IMR-90 (cell line): ENCODE data around the gene SPP1. TPM values are rescaled to one million over a fixed set of nuclear protein-coding genes. Genes with fewer than 3 reads are reported as not detected.

ENCODE experiments used
- ATAC-seq: fragments of 200-7000 bp; cut with Tn5 transposase; 2 replicates; pipeline ENCODE4 v1.9.1; 2020; ENCODE audit warnings: low read depth, mild to moderate bottlenecking, moderate library complexity
- BruUV-seq: library from RNA; stranded (reverse); fragments of 400-500 nt; replicated peaks from 2 replicates; lab custom pipeline; 2021; lab: Mats Ljungman, UMichigan
- CTCF ChIA-PET: fragments of 300-600 bp; formaldehyde crosslinking; extraction: SDS; loops from one replicate; lab custom pipeline; 2021; ENCODE audit warnings: antibody characterized with exemption; lab: Yijun Ruan, JAX
- POLR2A ChIA-PET: fragments of 300-600 bp; sonication (Branson Sonifier 250); formaldehyde crosslinking; loops from one replicate; lab custom pipeline; 2022; ENCODE audit warnings: antibody characterized with exemption; ENCODE audit not compliant: unreplicated experiment; lab: Charles Lee
- DNase-seq: peaks from one replicate; pipeline ENCODE4 v3.0.0; 2013
- H2AFZ ChIP-seq: replicated peaks from 2 replicates; pipeline ENCODE3; 2013; ENCODE audit warnings: low read length, mild to moderate bottlenecking; ENCODE audit not compliant: poor library complexity
- H2AK5ac ChIP-seq: 2 replicates; pipeline ENCODE4 v1.6.1; 2013; ENCODE audit warnings: low read depth, low read length, inconsistent platforms
- H2AK9ac ChIP-seq: replicated peaks from 2 replicates; pipeline ENCODE3; 2013; ENCODE audit warnings: mild to moderate bottlenecking, low read depth, low read length, moderate library complexity; ENCODE audit not compliant: poor library complexity
- H2BK120ac ChIP-seq: 2 replicates; pipeline ENCODE4 v1.6.1; 2013; ENCODE audit warnings: low read depth, low read length, inconsistent platforms
- H2BK15ac ChIP-seq: 3 replicates; pipeline ENCODE4 v1.6.1; 2013; ENCODE audit warnings: low read depth, low read length, inconsistent platforms
- H2BK20ac ChIP-seq: 2 replicates; pipeline ENCODE4 v1.6.1; 2013; ENCODE audit warnings: low read depth, mild to moderate bottlenecking, inconsistent platforms, low read length, moderate library complexity
- H2BK5ac ChIP-seq: 2 replicates; pipeline ENCODE4 v1.6.1; 2013; ENCODE audit warnings: mild to moderate bottlenecking, low read depth, low read length, inconsistent platforms; ENCODE audit not compliant: poor library complexity, severe bottlenecking
- H3K14ac ChIP-seq: replicated peaks from 2 replicates; pipeline ENCODE4 v1.6.1; 2013; ENCODE audit warnings: low read depth, low read length, inconsistent platforms
- H3K18ac ChIP-seq: 2 replicates; pipeline ENCODE4 v1.6.1; 2013; ENCODE audit warnings: low read depth, low read length, control low read depth
- H3K23ac ChIP-seq: 2 replicates; pipeline ENCODE4 v1.6.1; 2013; ENCODE audit warnings: low read depth, low read length, inconsistent platforms
- H3K27ac ChIP-seq: 2 replicates; pipeline ENCODE4 v1.5.1; 2013; ENCODE audit warnings: mild to moderate bottlenecking, control low read depth, low read length; ENCODE audit not compliant: insufficient read depth
- H3K27me3 ChIP-seq: 2 replicates; pipeline ENCODE4 v1.6.1; 2013; ENCODE audit warnings: low read length; ENCODE audit not compliant: control insufficient read depth, insufficient read depth
- H3K36me3 ChIP-seq: 2 replicates; pipeline ENCODE4 v1.6.1; 2013; ENCODE audit warnings: low read length, mixed read lengths; ENCODE audit not compliant: control insufficient read depth, insufficient read depth
- H3K4ac ChIP-seq: 2 replicates; pipeline ENCODE4 v1.6.1; 2013; ENCODE audit warnings: low read depth, low read length, inconsistent platforms
- H3K4me1 ChIP-seq: 2 replicates; pipeline ENCODE4 v1.6.1; 2013; ENCODE audit warnings: low read length, mixed read lengths; ENCODE audit not compliant: control insufficient read depth, insufficient read depth
- H3K4me2 ChIP-seq: 2 replicates; pipeline ENCODE4 v1.6.1; 2013; ENCODE audit warnings: low read depth, mild to moderate bottlenecking, control low read depth, low read length, moderate library complexity
- H3K4me3 ChIP-seq: 2 replicates; pipeline ENCODE4 v1.5.1; 2013; ENCODE audit warnings: low read depth, mild to moderate bottlenecking, control low read depth, low read length, moderate library complexity; ENCODE audit not compliant: insufficient read depth
- H3K56ac ChIP-seq: 2 replicates; pipeline ENCODE4 v1.6.1; 2013; ENCODE audit warnings: low read length, inconsistent platforms; ENCODE audit not compliant: insufficient read depth; ENCODE audit errors: extremely low read depth
- H3K79me1 ChIP-seq, 2 experiments: 2 replicates each; pipeline ENCODE4 v1.6.1; 2013; ENCODE audit warnings: low read length in 2 of 2, inconsistent platforms in 1 of 2, low read depth in 1 of 2
- H3K9ac ChIP-seq: 2 replicates; pipeline ENCODE4 v1.6.1; 2013; ENCODE audit warnings: low read depth, low read length, control low read depth
- H3K9me1 ChIP-seq: 2 replicates; pipeline ENCODE4 v1.6.1; 2013; ENCODE audit warnings: low read length, inconsistent platforms; ENCODE audit not compliant: insufficient read depth
- H3K9me3 ChIP-seq: 2 replicates; pipeline ENCODE4 v1.6.1; 2013; ENCODE audit warnings: low read length; ENCODE audit not compliant: control insufficient read depth, insufficient read depth
- H4K20me1 ChIP-seq: 2 replicates; pipeline ENCODE4 v1.6.1; 2013; ENCODE audit warnings: low read length, inconsistent platforms; ENCODE audit not compliant: insufficient read depth
- H4K5ac ChIP-seq: 2 replicates; pipeline ENCODE4 v1.6.1; 2013; ENCODE audit warnings: mild to moderate bottlenecking, low read depth, low read length, control low read depth
- H4K8ac ChIP-seq, 2 experiments: 2 replicates each; pipeline ENCODE4 v1.6.1; 2013; ENCODE audit warnings: low read depth in 2 of 2, low read length in 2 of 2, control low read depth in 1 of 2, inconsistent platforms in 1 of 2
- H4K91ac ChIP-seq: 2 replicates; pipeline ENCODE4 v1.6.1; 2013; ENCODE audit warnings: low read depth, low read length, inconsistent platforms; ENCODE audit not compliant: insufficient read depth
- BHLHE40 ChIP-seq: fragments of 150-350 bp; IDR thresholded peaks from 2 replicates; pipeline ENCODE4 v1.6.1; 2016; ENCODE audit warnings: mild to moderate bottlenecking, low read depth, low read length
- CEBPB ChIP-seq: IDR thresholded peaks from 2 replicates; pipeline ENCODE4 v1.6.1; 2012; ENCODE audit warnings: low read depth, low read length, improper control_type of control experiment
- CHD1 ChIP-seq: IDR thresholded peaks from 2 replicates; pipeline ENCODE4 v1.6.1; 2012; ENCODE audit warnings: low read depth, low read length, improper control_type of control experiment
- CTCF ChIP-seq: conservative IDR thresholded peaks from 2 replicates; pipeline ENCODE4 v1.5.1; 2012; ENCODE audit warnings: mild to moderate bottlenecking, low read depth, low read length, improper control_type of control experiment
- FOS ChIP-seq: fragments of 150-350 bp; IDR thresholded peaks from 2 replicates; pipeline ENCODE4 v1.6.1; 2016; ENCODE audit warnings: low read depth, low read length
- MAFK ChIP-seq: IDR thresholded peaks from 2 replicates; pipeline ENCODE4 v1.6.1; 2012; ENCODE audit warnings: low read depth, low read length, improper control_type of control experiment
- MAZ ChIP-seq: IDR thresholded peaks from 2 replicates; pipeline ENCODE4 v1.6.1; 2012; ENCODE audit warnings: low read depth, mild to moderate bottlenecking, low read length, improper control_type of control experiment, moderate library complexity, borderline replicate concordance
- MXI1 ChIP-seq: IDR thresholded peaks from 2 replicates; pipeline ENCODE4 v1.6.1; 2012; ENCODE audit warnings: low read depth, mild to moderate bottlenecking, low read length, moderate library complexity, borderline replicate concordance
- NFE2L2 ChIP-seq: fragments of 150-350 bp; IDR thresholded peaks from 2 replicates; pipeline ENCODE4 v1.6.1; 2016; ENCODE audit warnings: low read depth, mild to moderate bottlenecking, low read length
- RAD21 ChIP-seq: IDR thresholded peaks from 2 replicates; pipeline ENCODE4 v1.6.1; 2012; ENCODE audit warnings: low read length, improper control_type of control experiment
- RCOR1 ChIP-seq: IDR thresholded peaks from 2 replicates; pipeline ENCODE4 v1.6.1; 2012; ENCODE audit warnings: mild to moderate bottlenecking, low read length, improper control_type of control experiment; ENCODE audit not compliant: insufficient replicate concordance
- SMC3 ChIP-seq: fragments of 150-350 bp; IDR thresholded peaks from 2 replicates; pipeline ENCODE4 v1.6.1; 2016; ENCODE audit warnings: low read depth, mild to moderate bottlenecking, antibody characterized with exemption, low read length, moderate library complexity
- WGBS, 2 experiments: methylation state at CpG; one replicate each; pipeline versions ENCODE4 v1.1.5 to v1.1.7; 2013; ENCODE audit warnings: missing lambda C conversion rate in 2 of 2; ENCODE audit not compliant: insufficient read length in 1 of 2; ENCODE audit errors: extremely low coverage in 2 of 2; 5-methylcytosine and 5-hydroxymethylcytosine counted together
- dilution Hi-C: fragments of 300-500 bp; cut with HindIII; formaldehyde crosslinking; loops from one replicate; pipeline ENCODE4 v1.14.3; 2018; ENCODE audit warnings: low sequenced_read_pairs; ENCODE audit not compliant: unreplicated experiment
- in situ Hi-C: fragments of 300-500 bp; cut with MboI; formaldehyde crosslinking; loops from 3 replicates; pipeline ENCODE4 v1.14.3; 2019; ENCODE audit warnings: low sequenced_read_pairs, inconsistent platforms, mixed read lengths
- intact Hi-C: fragments of 100-400 bp; cut with micrococcal nuclease; formaldehyde crosslinking; loops from 2 replicates; pipeline ENCODE4 v1.10.0; 2022
- polyA plus RNA-seq, 3 experiments: library from polyadenylated mRNA; depleted of rRNA; stranded (reverse); fragments of >200 nt; gene quantifications; 2 replicates each; pipeline ENCODE4 v1.2.3, GENCODE V29; 2012; ENCODE audit warnings: low replicate concordance in 1 of 3
- total RNA-seq: library from RNA; depleted of rRNA; stranded (reverse); fragments of >200 nt; gene quantifications from 2 replicates; pipeline ENCODE4 v1.2.3, GENCODE V29; 2012
- TF ChIP-seq, protein P1 (sequence below): fragments of 150-350 bp; IDR thresholded peaks from 2 replicates; pipeline ENCODE4 v1.6.1; 2017; ENCODE audit warnings: mild to moderate bottlenecking, antibody characterized with exemption, low read length, low read depth

SPP1 gene
- total and polyA plus RNA-seq, 2 of the 4 experiments (the other 2 are of a cell fraction), result 0.18 to 0.50 TPM

- H3K27me3 ChIP-seq, result no peaks in the 10 kb centered on the region; the same call in 1 of the 2 replicates
- H2BK5ac ChIP-seq, result no peak overlapping the region
- H3K27ac ChIP-seq, result no peak overlapping the region
- H3K14ac ChIP-seq, result no peak overlapping the region
- TF ChIP-seq FOS (no peak), RCOR1 (no peak), BHLHE40 (no peak), RAD21 (no peak), SMC3 (no peak), MAZ (no peak), NFE2L2 (no peak), MXI1 (no peak), CEBPB (no peak), CHD1 (no peak), CTCF (no peak), MAFK (no peak)
- TF ChIP-seq, protein P1, sequence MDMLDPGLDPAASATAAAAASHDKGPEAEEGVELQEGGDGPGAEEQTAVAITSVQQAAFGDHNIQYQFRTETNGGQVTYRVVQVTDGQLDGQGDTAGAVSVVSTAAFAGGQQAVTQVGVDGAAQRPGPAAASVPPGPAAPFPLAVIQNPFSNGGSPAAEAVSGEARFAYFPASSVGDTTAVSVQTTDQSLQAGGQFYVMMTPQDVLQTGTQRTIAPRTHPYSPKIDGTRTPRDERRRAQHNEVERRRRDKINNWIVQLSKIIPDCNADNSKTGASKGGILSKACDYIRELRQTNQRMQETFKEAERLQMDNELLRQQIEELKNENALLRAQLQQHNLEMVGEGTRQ, result no peak
- no peaks in the 10 kb centered on the region for H4K20me1 ChIP-seq
- H2BK120ac ChIP-seq, result no peak overlapping the region
- DNase-seq, result no peak
- H3K9ac ChIP-seq, result no peak overlapping the region
- H3K79me1 ChIP-seq, result no peaks in the 10 kb centered on the region
- H3K56ac ChIP-seq, result no peak overlapping the region
- no peak overlapping the region for H4K8ac ChIP-seq
- H2AFZ ChIP-seq, result no peak overlapping the region
- H2AK5ac ChIP-seq, result no peak overlapping the region
- H3K18ac ChIP-seq, result no peak overlapping the region
- dilution Hi-C loops, result no loop called here
- no TSS peak for BruUV-seq
- no peaks in the 10 kb centered on the region for H3K36me3 ChIP-seq
- POLR2A ChIA-PET, result interaction anchor here (0.6 kb wide), 1 partner anchor 1434 kb away, joined by 3 read pairs; no protein-coding TSS in a partner anchor
- H2BK20ac ChIP-seq, result no peak overlapping the region
- H2AK9ac ChIP-seq, result no peak overlapping the region
- H3K23ac ChIP-seq, result no peak overlapping the region
- no CpG with 5 or more reads among the region's 3 CpGs for WGBS, 2 experiments
- H3K4ac ChIP-seq, result no peak overlapping the region
- no peaks in the 10 kb centered on the region for H3K9me1 ChIP-seq
- no peak overlapping the region for H2BK15ac ChIP-seq
- no peaks in the 10 kb centered on the region for H3K9me3 ChIP-seq
- no peak overlapping the region for H4K91ac ChIP-seq
- CTCF ChIA-PET, result no interaction called here
- intact Hi-C loops, result no loop called here
- H3K4me3 ChIP-seq, result no peak overlapping the region
- no peak overlapping the region for H3K4me2 ChIP-seq
- H4K5ac ChIP-seq, result no peak overlapping the region
- H3K4me1 ChIP-seq, result no peaks in the 10 kb centered on the region
- ATAC-seq, result no peak
- in situ Hi-C loops, result no loop called here
Measured at GRCh38 chr4:87995435-87995834, 19.9 kb downstream of the SPP1 start.
